Breast epithelium (tissue), 4 donors: ENCODE measurements around the gene DEFB108B. TPM values are rescaled to one million over a fixed set of nuclear protein-coding genes. Genes with fewer than 3 reads are reported as not detected.
"Not testable (repeated sequence)": the region's sequence is repeated elsewhere in the genome, so short reads cannot be mapped to it uniquely, and the experiment has no call there.

Experiments
- DNase-seq, 2 donors: peaks; one replicate each; pipeline ENCODE4 v3.0.0-alpha.2; 2019; ENCODE audit warnings: low spot score in 2 of 2
- H3K27ac ChIP-seq, 2 donors: fragments of 200-600 bp; sonication (generic) in 1 of 2; one replicate each; pipeline ENCODE4 v1.5.1; 2016 to 2019; ENCODE audit warnings: mild to moderate bottlenecking in 1 of 2
- H3K27me3 ChIP-seq, 2 donors: fragments of 200-600 bp; sonication (generic) in 1 of 2; one replicate each; pipeline versions ENCODE4 v1.5.1 to v1.6.0; 2017 to 2019; ENCODE audit warnings: control low read depth in 1 of 2, mild to moderate bottlenecking in 1 of 2
- H3K36me3 ChIP-seq: fragments of 200-600 bp; one replicate; pipeline ENCODE4 v1.5.1; 2019
- H3K4me1 ChIP-seq, 2 donors: fragments of 200-600 bp; sonication (generic); one replicate each; pipeline ENCODE4 v1.5.1; 2016 to 2019; ENCODE audit warnings: control low read depth in 1 of 2
- H3K4me3 ChIP-seq, 3 donors: fragments of 200-600 bp; sonication (generic); 1 replicate in 2 of 3; 2 replicates in 1 of 3; pipeline ENCODE4 v1.5.1; 2016 to 2019; ENCODE audit warnings: mild to moderate bottlenecking in 3 of 3, moderate library complexity in 2 of 3
- H3K9me3 ChIP-seq, 2 donors: fragments of 200-600 bp; sonication (generic) in 1 of 2; one replicate each; pipeline ENCODE4 v1.5.1; 2016 to 2019; ENCODE audit warnings: control low read depth in 1 of 2
- POLR2A ChIP-seq: fragments of 450-650 bp; IDR thresholded peaks from one replicate; pipeline ENCODE4 v1.6.1; 2016; ENCODE audit warnings: antibody characterized with exemption, mild to moderate bottlenecking, moderate library complexity
- POLR2AphosphoS5 ChIP-seq, 3 donors: sonication (generic); formaldehyde crosslinking; IDR thresholded peaks; one replicate each; pipeline ENCODE4 v1.6.1; 2017; ENCODE audit warnings: antibody characterized with exemption in 3 of 3
- intact Hi-C: fragments of 100-400 bp; cut with DNase I; formaldehyde crosslinking; loops from one replicate; pipeline ENCODE4 v1.15.1; 2023; ENCODE audit warnings: low total_unique reads
- total RNA-seq, 3 donors: library from RNA; depleted of rRNA; stranded (reverse); fragments of >200 nt; gene quantifications; one replicate each; pipeline ENCODE4 v1.1.0, GENCODE V29; 2016
- TF ChIP-seq, protein P1 (sequence below), 3 donors: fragments of 450-650 bp; IDR thresholded peaks; one replicate each; pipeline ENCODE4 v1.5.1; 2016 to 2017; ENCODE audit warnings: antibody characterized with exemption in 3 of 3, mild to moderate bottlenecking in 3 of 3, moderate library complexity in 3 of 3

The DEFB108B gene
- total RNA-seq, 3 donors from 2014 or later: not detected

DNA sequence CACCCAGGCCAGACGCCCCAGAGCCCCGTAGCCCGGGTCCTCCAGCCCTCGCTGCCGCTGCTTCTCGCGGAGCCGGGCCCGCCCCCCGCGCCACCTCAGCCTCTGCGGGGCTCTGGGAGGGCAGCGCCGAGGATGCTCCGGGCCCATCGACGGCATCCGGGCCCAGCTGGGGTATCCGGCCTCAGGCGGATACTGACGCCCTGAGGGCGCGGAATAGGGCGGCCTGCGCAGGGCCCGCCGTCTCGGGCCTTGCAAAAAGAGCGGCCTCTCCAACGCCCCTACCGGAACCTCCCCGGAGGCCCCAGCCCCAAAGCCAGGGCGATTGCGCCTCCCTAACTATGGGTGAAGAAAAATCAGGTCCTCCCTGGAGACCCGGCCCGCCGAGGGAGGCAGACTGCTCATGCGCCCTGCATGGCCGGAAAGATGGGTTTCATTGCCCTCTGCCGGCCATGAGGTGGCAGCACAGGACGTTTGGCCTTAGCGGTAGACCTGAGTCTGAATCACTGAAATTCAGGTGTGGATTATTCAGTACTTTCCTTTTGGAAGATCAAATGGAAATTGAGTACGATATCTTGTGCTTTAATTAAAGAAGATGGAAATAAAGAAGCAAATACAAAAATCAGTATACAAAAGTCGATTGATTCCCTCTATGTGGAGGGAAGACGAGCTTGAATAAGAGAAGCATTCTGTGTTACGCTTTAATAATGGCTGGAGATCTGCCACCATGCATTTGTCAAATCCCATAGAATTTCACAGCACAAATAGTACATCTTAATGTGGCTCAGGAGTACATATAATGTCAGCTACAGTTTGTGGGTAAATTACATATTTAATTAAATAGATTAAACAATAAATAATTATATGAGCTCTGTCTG lies 19.3 kb upstream of the DEFB108B start:
- DNase-seq: peak; percentile 75
- H3K4me1 ChIP-seq, H3K27me3 ChIP-seq, intact Hi-C loops, H3K36me3 ChIP-seq, H3K9me3 ChIP-seq: not testable (repeated sequence)
- peak overlapping the region; percentile 71 to 74 for H3K27ac ChIP-seq
- TF ChIP-seq, protein P1, sequence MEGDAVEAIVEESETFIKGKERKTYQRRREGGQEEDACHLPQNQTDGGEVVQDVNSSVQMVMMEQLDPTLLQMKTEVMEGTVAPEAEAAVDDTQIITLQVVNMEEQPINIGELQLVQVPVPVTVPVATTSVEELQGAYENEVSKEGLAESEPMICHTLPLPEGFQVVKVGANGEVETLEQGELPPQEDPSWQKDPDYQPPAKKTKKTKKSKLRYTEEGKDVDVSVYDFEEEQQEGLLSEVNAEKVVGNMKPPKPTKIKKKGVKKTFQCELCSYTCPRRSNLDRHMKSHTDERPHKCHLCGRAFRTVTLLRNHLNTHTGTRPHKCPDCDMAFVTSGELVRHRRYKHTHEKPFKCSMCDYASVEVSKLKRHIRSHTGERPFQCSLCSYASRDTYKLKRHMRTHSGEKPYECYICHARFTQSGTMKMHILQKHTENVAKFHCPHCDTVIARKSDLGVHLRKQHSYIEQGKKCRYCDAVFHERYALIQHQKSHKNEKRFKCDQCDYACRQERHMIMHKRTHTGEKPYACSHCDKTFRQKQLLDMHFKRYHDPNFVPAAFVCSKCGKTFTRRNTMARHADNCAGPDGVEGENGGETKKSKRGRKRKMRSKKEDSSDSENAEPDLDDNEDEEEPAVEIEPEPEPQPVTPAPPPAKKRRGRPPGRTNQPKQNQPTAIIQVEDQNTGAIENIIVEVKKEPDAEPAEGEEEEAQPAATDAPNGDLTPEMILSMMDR (IDR thresholded peaks at IDR 0.05): peak; percentile 55 to 80 (median 61)
- peak overlapping the region; percentile 44 to 73 (median 55) for H3K4me3 ChIP-seq

DNA sequence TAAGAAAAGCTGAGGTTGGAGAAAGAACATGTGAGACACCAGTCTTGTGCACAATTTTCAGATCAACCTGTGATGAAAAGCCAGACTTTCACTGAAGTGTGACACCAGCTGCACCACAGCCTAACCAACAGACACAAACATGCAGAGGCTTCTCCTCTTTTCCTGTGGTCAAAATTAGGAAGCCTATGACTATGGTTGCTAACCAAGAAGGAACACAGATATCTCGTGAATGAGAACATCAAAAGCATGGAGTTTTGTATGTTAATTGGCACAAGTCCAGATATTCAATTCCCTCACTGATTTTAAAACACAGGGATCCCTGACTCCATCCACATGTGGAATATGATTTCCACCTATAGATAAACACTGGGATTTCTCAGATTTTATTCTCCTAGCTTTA lies 11.5 kb upstream of the DEFB108B start:
- intact Hi-C loops, DNase-seq, H3K4me3 ChIP-seq, H3K27ac ChIP-seq, H3K9me3 ChIP-seq, H3K27me3 ChIP-seq, H3K36me3 ChIP-seq, H3K4me1 ChIP-seq: not testable (repeated sequence)

- H3K4me1 ChIP-seq, H3K27me3 ChIP-seq, intact Hi-C loops, H3K27ac ChIP-seq, H3K4me3 ChIP-seq, H3K9me3 ChIP-seq, H3K36me3 ChIP-seq, DNase-seq: not testable (repeated sequence)
These were observed 3.8 kb upstream of the DEFB108B start for GRCh38 chr11:71829247-71829646.

- H3K36me3 ChIP-seq, intact Hi-C loops, H3K4me1 ChIP-seq, H3K4me3 ChIP-seq, H3K9me3 ChIP-seq, H3K27me3 ChIP-seq, DNase-seq, H3K27ac ChIP-seq: not testable (repeated sequence)
These were observed 3.3 kb upstream of the DEFB108B start for GRCh38 chr11:71829686-71830085.

GRCh38 chr11:71842720-71843119 lies 9.7 kb downstream of the DEFB108B start:
- intact Hi-C loops, H3K27me3 ChIP-seq, H3K4me1 ChIP-seq, H3K27ac ChIP-seq, H3K9me3 ChIP-seq, H3K36me3 ChIP-seq, H3K4me3 ChIP-seq, DNase-seq: not testable (repeated sequence)

DNA sequence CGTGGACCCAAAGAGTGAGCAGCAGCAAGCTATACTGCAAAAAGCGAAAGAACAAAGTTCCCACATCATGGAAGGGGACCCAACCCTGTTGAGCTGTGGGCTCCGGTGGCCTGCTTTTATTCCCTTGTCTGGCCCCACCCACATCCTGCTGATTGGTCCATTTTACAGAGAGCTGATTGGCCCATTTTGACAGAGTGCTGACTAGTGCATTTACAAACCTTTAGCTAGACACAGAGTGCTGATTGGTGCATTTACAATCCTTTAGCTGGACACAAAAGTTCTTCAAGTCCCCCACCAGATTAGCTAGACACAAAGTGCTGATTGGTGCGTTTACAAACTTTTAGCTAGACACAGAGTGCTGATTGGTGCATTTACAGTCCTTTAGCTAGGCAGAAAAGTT lies 10.4 kb downstream of the DEFB108B start:
- H3K27ac ChIP-seq, DNase-seq, H3K4me3 ChIP-seq, intact Hi-C loops, H3K27me3 ChIP-seq, H3K36me3 ChIP-seq, H3K9me3 ChIP-seq, H3K4me1 ChIP-seq: not testable (repeated sequence)

GRCh38 chr11:71843858-71844257 lies 10.9 kb downstream of the DEFB108B start:
- H3K4me3 ChIP-seq: no peak overlapping the region
- no peaks in the 10 kb centered on the region for H3K36me3 ChIP-seq
- no peak overlapping the region for H3K27ac ChIP-seq
- TF ChIP-seq, protein P1 (IDR thresholded peaks at IDR 0.05): no peak
- TF ChIP-seq POLR2A: no peak
- no peak for TF ChIP-seq POLR2AphosphoS5 (IDR thresholded peaks at IDR 0.05)
- no peaks in the 10 kb centered on the region for H3K27me3 ChIP-seq
- intact Hi-C loops: no loop called here
- no peaks in the 10 kb centered on the region for H3K4me1 ChIP-seq
- DNase-seq: no peak
- no peaks in the 10 kb centered on the region for H3K9me3 ChIP-seq

- H3K27ac ChIP-seq, H3K4me1 ChIP-seq, H3K36me3 ChIP-seq, H3K4me3 ChIP-seq, H3K9me3 ChIP-seq, DNase-seq, intact Hi-C loops, H3K27me3 ChIP-seq: not testable (repeated sequence)
These were observed 20.9 kb downstream of the DEFB108B start for GRCh38 chr11:71853895-71854294.

GRCh38 chr11:71855880-71856279 lies 22.9 kb downstream of the DEFB108B start:
- DNase-seq, H3K9me3 ChIP-seq, H3K27ac ChIP-seq, H3K27me3 ChIP-seq, H3K4me3 ChIP-seq, intact Hi-C loops, H3K4me1 ChIP-seq, H3K36me3 ChIP-seq: not testable (repeated sequence)

GRCh38 chr11:71860835-71861234 lies 27.8 kb downstream of the DEFB108B start:
- H3K4me3 ChIP-seq, H3K27ac ChIP-seq, H3K4me1 ChIP-seq, H3K9me3 ChIP-seq, H3K36me3 ChIP-seq, H3K27me3 ChIP-seq, DNase-seq, intact Hi-C loops: not testable (repeated sequence)
